HG03439 (cell line): ENCODE data around the gene FUT6.
"Not testable (repeated sequence)": the region's sequence is repeated elsewhere in the genome, so short reads cannot be mapped to it uniquely, and the experiment has no call there.

Experiments
- ATAC-seq: cut with Tn5 transposase; IDR thresholded peaks from one replicate; pipeline ENCODE4 v1.9.1; 2021; ENCODE audit warnings: mild to moderate bottlenecking, moderate library complexity; ENCODE audit not compliant: unreplicated experiment

FUT6 gene, protein sequence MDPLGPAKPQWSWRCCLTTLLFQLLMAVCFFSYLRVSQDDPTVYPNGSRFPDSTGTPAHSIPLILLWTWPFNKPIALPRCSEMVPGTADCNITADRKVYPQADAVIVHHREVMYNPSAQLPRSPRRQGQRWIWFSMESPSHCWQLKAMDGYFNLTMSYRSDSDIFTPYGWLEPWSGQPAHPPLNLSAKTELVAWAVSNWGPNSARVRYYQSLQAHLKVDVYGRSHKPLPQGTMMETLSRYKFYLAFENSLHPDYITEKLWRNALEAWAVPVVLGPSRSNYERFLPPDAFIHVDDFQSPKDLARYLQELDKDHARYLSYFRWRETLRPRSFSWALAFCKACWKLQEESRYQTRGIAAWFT

DNA sequence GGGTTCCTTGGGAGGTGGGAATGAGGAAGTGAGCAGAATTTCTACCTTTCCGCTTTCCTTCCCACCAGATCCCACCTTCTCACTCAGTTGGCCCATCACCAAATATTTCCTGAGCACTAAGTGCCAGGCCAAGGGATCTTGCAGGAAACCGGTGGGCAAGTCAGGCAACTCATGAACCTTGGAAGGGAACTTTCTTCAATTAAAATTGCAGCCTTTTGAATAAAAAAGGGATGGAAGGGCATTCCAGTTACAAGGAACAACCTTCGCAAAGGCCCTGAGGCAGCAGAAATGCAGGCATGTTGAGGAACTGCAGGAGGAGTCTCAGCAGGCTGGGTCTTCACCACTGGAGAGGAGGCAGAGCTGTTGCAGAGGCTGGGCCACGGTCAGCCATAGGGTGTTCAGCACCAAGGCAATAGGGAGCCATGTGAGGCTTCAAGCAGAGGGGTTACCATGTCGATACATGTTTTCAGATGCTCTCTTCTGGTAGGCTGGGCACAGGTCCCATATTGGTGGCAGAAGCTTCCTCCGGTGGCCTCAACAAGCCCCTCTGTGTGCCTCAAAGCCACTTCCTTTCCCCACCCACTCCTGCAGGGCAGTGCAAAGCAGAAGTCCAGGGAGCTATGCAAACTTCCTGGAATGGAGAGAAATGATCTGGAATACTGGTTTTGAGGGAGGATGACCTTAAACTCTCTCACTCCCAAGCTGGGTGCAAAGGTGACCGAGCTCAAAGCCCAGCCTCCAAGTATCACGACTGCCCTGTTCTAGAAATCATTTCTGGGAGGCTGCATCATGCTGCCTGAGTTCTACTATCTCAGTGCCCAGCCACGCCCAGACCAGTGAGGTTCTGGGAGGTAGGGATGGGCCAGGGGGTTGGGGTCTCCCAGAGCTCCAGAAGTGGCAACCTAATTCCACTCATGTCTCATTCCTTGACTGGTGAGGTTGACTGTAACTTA is at the start of gene FUT6:
TSS of gene FUT6 (minus strand) at position 638 of the 953 bp plus-strand sequence. CDS start 7,135 bp downstream, outside the sequence.
- ATAC-seq, result no peak

DNA sequence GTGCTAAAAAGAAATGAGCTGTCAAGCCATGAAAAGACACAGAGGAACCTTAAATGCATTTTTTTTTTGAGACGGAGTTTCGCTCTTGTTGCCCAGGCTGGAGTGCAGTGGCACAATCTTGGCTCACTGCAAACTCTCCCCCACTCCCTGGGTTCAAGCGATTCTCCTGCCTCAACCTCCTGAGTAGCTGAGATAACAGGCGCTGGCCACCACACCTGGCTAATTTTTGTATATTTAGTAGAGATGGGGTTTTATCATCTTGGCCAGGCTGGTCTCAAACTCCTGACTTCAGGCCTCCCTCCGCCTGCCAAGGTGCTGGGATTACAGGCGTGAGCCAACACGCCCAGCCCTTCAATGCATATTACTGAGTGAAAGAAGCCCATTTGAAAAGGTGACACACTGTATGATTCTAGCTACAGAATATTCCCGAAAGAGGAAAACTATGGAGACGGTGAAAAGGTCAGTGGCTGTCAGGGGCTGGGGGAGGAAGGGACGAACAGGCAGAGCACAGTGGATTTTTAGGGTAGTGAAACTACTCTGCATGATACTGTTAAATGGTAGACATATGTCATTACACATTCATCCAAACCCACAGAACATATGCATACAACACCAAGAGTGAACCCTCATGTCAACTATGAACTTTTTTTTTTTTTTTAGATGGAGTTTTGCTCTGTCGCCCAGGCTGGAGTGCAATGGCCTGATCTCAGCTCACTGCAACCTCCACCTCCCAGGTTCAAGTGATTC is 44.7 kb upstream of the FUT6 start:
- not testable (repeated sequence) for ATAC-seq

DNA sequence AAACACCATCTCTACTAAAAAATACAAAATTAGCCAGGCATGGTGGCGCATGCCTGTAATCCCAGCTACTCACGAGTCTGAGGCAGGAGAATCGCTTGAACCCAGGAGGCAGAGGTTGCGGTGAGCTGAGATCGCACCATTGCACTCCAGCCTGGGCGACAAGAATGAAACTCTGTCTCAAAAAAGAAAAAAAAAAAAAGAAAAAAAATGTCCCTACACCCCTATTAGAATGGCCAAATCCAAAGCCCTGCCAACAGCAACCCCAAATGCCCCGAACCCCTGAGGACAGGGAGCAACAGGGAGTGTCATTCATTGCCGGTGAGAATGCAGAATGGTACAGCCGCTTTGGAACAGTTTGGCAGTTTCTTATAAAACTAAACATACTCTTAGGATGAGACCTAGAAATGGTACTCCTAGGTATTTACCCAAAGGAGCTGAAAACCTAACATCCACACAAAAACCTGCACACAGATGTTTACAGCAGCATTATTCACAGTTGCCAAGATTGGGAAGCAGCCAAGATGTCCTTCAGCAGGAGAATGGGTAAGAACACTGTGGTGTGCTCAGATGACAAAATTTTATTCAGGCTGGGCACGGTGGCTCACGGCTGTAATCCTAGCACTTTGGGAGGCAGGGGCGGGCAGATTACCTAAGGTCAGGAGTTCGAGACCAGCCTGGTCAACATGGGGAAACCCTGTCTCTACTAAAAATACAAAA is 43.8 kb upstream of the FUT6 start:
- ATAC-seq, result not testable (repeated sequence)

DNA sequence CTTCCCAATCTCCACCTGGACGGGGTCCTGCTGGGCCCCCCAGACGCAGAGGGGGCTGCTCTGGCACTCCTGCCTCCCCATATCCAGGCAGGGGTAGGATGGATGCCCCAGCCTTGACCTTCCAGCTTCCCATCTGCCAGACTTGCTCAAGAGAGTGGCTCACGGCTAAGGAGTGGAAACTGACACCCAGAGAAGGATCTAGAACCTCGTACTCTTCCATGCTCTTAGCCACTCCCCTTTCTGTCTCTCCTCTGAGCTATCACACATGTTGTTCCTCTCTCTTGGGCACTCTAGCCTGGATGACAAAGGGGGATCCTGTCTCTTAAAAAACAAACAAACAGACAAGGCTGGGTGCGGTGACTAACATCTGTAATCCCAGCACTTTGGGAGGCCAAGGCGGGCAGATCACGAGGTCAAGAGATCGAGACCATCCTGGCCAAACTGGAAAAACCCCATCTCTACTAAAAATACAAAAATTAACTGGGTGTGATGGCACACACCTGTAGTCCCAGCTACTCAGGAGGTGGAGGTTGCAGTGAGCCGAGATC is 43.0 kb upstream of the FUT6 start:
- ATAC-seq, result no peak

DNA sequence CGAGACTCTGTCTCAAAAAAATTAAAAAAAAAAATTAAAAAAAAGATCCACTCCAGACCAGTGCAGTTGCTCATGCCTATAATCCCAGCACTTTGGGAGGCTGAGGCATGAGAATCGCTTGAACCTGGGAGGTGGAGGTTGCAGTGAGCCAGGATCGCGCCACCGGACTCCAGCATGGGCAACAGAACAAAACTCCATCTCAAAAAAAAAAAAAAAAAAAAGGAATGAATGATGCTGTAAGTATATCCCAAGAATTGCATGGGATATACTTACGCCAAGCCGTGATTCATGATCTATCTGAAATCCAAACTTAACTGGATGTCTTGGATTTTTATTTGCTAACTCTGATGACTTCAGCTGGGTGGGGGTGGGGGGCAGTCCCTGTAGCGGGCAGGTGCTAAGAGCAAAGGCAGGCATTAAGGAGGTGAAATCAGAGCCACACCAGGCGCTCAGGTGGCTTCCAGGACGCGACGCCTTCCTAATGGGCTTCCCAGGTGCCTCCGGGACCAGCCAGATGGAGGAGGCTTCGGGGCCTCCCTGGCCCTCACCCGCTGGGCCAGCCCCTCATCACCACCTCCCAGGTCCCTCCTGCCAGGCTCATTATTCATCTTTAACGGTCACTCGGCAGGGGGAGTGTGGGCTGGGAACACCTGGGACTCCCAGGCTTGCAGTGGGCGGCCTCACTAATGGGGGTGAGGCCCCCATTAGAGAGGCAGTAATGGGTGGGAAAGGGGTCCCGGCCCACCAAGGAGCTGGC is 42.2 kb upstream of the FUT6 start:
- ATAC-seq, result no peak

DNA sequence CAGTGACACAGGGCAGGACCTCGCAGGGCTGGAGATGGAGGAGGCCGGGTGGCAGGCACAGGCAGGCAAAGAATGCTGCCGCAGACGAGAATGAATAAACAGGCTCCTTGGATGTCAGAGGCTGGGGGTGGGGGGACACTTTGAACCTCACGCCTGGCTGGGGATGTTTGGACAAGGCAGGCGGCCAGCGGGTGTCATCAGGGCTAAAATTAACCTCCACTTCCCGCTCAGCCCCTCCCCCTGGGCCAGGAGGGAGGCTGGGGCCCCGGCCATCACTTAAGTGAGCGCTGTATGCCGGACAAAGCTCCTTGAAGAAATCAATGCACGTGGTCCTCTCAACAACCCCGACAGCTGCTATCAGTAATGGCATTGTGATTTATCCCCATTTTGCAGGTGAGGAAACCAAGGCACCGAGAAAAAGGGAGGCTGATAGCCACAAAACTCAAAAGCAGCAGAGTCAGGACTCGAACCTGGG is 41.1 kb upstream of the FUT6 start:
- no peak for ATAC-seq

DNA sequence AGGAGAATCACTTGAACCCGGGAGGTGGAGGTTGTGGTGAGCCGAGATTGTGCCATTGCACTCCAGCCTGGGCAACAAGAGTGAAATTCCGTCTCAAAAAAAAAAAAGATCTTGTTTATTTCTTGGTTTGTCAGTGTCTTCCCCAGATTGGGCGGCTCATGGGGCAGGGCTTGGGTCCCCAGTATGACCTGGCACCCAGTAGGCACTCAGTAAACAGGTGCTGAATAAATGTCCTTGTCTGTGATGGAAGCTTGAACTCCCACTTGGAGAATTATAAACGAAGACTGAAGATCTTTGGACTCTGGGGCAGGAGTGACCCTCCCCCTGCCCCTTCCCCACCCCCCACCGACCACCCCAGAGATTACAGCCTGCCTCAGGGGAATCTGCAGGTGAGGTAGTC is 40.7 kb upstream of the FUT6 start:
- no peak for ATAC-seq

DNA sequence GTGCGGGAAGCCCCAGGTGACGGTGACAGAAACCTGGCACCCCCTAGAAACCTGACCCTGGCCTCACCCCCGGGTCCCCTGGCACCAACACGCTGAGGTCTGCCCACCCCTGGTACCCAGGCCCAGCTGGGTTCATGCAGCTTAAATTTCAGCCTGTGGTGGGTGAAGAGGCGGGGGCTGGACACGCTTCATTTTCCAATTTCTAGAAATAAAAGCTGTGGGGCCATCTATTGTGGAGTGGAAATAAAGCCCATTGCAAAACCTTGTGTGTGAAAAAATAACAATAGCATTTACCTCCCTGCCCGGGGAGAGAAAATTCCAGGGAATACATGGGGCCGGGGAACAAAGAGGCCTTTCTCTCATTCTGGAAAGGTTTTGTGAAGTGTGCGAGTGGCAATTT is 38.4 kb upstream of the FUT6 start:
- ATAC-seq, result no peak

DNA sequence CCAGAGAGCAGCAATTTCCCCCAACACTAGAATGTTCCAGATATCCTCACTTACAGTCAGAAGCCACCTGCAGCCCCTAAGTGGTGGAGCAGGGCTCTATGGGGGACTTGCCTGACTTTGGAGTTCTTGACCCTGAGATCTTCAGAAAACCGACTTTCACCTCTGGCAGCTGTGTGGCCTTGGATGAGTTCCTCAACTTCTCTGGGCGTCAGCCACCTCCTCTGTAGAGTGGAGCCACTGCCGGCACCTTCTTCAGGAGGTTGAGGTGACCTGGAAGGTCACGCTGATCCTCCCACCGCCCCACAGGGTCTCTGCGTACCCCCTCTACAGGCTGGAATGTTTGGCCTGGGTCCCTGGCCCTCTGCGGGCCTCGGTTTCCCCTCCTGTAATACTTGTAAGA is 37.9 kb upstream of the FUT6 start:
- ATAC-seq, result no peak

DNA sequence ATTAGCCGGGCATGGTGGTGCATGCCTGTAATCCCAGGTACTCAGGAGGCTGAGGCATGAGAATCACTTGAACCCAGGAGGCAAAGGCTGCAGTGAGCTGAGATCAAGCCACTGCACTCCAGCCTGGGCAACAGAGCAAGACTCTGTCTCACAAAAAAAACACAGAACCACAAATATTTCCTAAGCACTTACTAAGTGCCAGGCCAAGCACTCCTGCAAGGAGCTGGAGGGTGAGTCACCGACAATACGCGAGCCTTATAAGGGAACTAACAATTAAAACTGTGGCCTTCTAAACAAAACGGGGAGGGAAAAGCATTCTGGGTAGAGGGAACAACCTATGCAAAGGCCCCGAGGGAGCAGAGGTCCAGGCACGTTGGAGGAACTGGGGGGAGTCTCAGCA is 35.0 kb upstream of the FUT6 start:
- ATAC-seq, result not testable (repeated sequence)

DNA sequence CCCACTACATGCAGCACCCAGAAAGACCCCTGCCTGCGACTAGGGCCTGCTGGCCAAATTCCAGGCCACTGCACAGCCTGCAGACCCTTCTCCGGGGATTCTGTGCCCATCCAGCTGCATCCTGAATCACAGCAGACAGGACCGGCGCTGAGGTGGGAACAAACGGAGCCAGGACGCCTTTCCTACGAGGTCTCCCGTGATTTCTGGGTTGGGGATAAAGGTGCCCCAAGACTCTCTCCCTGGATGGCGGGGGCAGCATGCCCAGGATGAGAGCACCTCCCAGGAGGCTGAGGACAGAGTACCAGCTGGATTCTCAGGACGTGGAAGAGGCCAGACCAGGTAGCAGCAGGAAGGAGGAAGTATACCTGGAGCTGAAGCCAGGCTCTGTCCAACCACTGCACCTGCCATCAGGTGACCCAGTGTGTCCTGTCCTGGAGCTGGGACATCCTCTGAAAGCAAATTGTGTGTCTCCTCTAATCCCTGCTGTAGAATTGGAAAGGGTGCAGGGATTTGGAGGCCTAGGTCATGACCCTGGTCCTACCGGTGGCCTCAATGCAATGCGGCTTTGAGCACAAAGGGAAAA is 34.2 kb upstream of the FUT6 start:
- ATAC-seq, result no peak

DNA sequence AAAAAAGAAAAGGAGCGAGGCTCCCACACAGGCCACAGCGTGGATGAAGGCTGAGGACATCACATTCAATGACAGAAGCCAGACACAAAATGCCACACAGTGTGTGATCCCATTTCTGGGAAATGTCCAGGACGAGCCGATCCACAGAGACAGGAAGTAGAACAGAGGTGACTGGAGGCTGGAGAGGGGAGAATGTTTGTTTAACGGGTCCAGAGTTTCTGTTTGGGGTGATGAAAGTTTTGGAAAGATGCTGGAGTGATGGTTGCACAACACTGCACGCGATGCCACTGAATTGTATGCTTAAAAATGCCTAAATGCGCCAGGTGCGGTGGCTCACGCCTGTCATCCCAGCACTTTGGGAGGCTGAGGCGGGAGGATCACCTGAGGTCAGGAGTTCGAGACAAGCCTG is 31.5 kb upstream of the FUT6 start:
- ATAC-seq, result no peak

DNA sequence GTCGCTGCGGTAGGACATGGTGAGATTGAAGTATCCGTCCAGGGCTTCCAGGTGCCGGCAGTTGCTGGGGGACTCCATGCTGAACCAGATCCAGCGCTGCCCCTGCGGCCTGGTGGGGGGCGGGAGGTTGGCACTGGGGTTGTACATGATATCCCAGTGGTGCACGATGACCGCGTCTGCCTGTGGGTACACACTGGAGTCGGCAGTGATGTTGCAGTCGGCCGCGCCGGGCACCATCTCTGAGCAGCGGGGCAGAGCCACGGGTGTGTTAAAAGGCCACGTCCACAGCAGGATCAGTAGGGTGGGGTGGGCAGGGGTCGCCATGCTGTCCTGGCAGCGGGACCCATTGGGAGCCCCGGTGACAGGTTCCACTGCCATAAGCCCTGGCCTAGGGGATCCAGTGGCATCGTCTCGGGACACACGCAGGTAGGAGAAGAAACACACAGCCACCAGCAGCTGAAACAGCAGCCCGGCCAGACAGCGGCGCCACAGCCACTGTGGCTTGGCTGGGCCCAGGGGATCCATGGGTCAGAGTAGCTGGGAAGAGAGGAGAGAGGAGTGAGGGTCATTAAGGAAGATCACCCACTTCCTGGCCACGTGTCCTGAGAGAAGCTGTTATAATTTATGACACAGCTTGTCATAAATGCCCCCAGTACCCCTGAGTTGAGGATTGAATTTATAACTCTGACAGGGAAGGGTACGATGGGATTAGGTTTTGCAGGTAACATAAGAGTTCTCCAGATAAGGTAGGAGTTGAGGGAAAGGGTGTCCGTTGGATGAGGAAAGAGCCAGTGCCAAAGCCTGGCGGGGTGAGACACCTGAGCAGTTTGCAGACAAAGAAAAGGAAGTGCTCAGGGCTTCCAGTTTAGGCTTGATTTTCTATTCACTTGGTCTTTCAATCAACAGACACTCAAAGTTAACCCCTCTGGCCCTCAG is 28.0 kb upstream of the FUT6 start:
- no peak for ATAC-seq

DNA sequence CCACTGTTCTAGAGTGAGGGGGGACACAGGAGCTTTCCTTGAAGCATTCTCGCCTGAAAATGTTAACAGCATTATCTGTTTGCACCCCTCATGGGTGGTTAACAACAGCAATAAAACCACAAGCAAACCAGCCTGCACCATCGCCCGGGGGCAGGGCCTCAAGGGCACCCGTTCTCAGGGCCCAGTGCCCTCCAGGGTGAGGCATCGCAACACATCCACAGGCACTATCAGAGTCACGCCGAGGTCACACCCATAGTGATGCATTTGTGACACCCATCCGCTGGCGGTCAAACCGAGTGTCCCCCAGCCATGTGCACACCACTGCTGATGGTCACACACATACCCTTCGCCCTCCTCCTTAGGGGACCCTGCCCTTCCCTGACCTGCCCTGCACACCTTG is 26.3 kb upstream of the FUT6 start:
- no peak for ATAC-seq

DNA sequence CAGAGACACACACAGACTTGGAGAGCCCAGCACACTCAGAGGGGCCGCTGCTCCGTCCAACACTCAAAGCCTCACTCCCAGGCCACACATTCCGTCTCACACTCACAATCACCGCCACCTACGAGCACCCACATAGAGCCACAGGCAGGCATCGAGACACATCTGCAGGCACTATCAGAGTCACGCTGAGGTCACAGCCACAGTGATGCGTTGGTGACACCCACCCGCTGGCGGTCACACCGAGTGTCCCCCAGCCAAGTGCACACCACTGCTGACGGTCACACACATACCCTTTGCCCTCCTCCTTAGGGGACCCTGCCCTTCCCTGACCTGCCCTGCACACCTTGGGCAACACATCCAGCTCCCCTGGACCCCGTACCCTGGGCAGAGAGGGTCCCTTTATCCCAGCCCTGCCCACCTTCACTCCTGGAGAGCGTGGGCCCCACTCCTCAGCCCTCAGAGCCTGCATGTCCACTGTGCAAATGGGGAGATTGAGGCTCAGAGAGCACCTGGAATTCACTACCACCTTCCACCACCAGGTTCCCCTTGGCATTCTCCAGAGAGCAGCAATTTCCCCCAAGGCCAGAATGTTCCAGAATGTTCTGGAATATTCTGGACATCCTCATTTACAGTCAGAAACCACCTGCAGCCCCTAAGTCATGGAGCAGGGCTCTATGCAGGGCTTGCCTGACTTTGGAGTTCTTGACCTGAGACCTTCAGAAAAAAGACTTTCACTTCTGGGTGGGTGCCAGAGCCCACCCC is 25.4 kb upstream of the FUT6 start:
- ATAC-seq, result no peak

DNA sequence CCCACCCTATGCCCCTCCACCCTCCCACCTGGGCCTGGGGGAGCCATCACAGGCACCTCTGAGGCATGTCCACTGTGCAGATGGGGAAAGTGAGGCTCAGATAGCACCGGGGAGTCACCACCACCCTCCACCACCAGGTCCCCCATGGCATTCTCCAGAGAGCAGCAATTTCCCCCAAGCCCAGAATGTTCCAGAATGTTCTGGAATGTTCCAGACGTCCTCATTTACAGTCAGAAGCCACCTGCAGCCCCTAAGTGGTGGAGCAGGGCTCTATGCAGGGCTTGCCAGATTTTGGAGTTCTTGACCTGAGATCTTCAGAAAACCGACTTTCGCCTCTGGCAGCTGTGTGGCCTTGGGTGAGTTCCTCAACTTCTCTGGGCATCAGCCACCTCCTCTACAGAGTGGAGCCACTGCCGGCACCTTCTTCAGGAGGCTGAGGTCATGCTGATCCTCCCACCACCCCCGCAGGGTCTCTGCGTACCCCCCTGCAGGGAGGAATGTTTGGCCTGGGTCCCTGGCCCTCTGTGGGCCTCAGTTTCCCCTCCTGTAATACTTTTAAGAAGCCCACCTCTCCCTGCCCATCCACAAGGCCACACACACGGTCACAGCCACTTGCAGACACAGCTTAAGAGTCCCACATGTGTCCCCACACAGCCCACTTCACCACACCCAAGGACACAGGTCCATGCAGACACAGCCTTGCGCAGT is 24.7 kb upstream of the FUT6 start:
- ATAC-seq, result no peak
